SK-N-SH (cell line): ENCODE data around the gene LHPP.

Experiments
- CTCF ChIP-seq: fragments of 200-600 bp; sonication (generic); IDR thresholded peaks from 2 replicates; pipeline ENCODE4 v1.6.1; 2017; ENCODE audit warnings: antibody characterized with exemption, mild to moderate bottlenecking, moderate library complexity
- REST ChIP-seq: IDR thresholded peaks from 2 replicates; pipeline ENCODE4 v1.6.1; 2012; ENCODE audit warnings: mild to moderate bottlenecking, low read depth, low read length, moderate library complexity
- TCF12 ChIP-seq: IDR thresholded peaks from 2 replicates; pipeline ENCODE4 v1.4.0; 2012

- TF ChIP-seq REST (no peak), TCF12 (no peak), CTCF (no peak)
Measured at GRCh38 chr10:124576526-124577420, 115.2 kb downstream of the LHPP start.
